Measurements from ENCODE around the gene PSMC4. TPM values are rescaled to one million over a fixed set of nuclear protein-coding genes. Genes with fewer than 3 reads are reported as not detected.
A peak's percentile ranks its signal among the peaks of the same experiment; 100 is the strongest.

Gene PSMC4
- total RNA-seq, 8 experiments from 2014 or later = 86.5 to 155 (median 127) TPM

GRCh38 chr19:39997638-39998216 is 26.8 kb downstream of the PSMC4 start:
- H3K4me1 ChIP-seq (replicated peaks in 1 of 2) = peaks cover 5 to 12% of the 10 kb centered on the region in 2 donors
- peak overlapping the region; percentile 72 to 81 for H3K27ac ChIP-seq
- ATAC-seq (replicated peaks in 6 of 8) = peak in 4 of 8 experiments; percentile 1 to 4 (median 4)
- in situ Hi-C loops (cut with MboI; ENCODE audit: low pct_unique_long_range_greater_than_20kb in 2 of 9, low sequenced_read_pairs in 9 of 9, unreplicated experiment in 9 of 9) = no loop called here
- 50 to 100% (median 95%) methylated on average over 1 to 3 of the region's 5 CpGs; no CpG with 5 or more reads in 2 of the 10 experiments for WGBS, 10 experiments
- H3K4me3 ChIP-seq = peak overlapping the region; percentile 73 to 90 (median 86)

GRCh38 chr19:39998501-39998900 is 27.5 kb downstream of the PSMC4 start:
- no peak for ATAC-seq (replicated peaks in 6 of 8)
- Histone ChIP-seq H3K27ac (no peak overlapping the region), H3K4me3 (no peak overlapping the region), H3K4me1 (replicated peaks in 1 of 2) (peaks cover 5 to 12% of the 10 kb centered on the region in 2 donors)
- in situ Hi-C loops (cut with MboI; ENCODE audit: low pct_unique_long_range_greater_than_20kb in 2 of 9, low sequenced_read_pairs in 9 of 9, unreplicated experiment in 9 of 9) = no loop called here
- 65 to 100% (median 83%) methylated on average over 2 to 4 of the region's 4 CpGs; no CpG with 5 or more reads in 1 of the 10 experiments for WGBS, 10 experiments

GRCh38 chr19:40005691-40006272 is 34.8 kb downstream of the PSMC4 start:
- no peak overlapping the region for H3K27ac ChIP-seq
- H3K4me3 ChIP-seq = no peak overlapping the region
- WGBS, 10 experiments = 20 to 100% (median 78%) methylated on average over 1 to 4 of the region's 4 CpGs; no CpG with 5 or more reads in 1 of the 10 experiments
- ATAC-seq (replicated peaks in 6 of 8) = peak in 3 of 8 experiments; percentile 66 to 91 (median 89)
- in situ Hi-C loops (cut with MboI; ENCODE audit: low pct_unique_long_range_greater_than_20kb in 2 of 9, low sequenced_read_pairs in 9 of 9, unreplicated experiment in 9 of 9) = no loop called here
- H3K4me1 ChIP-seq (replicated peaks in 1 of 2) = no peaks in the 10 kb centered on the region

GRCh38 chr19:40006273-40006691 is 35.3 kb downstream of the PSMC4 start:
- Histone ChIP-seq H3K4me1 (replicated peaks in 1 of 2) (no peaks in the 10 kb centered on the region), H3K27ac (no peak overlapping the region), H3K4me3 (no peak overlapping the region)
- 67 to 100% (median 100%) methylated on average over 1 of the region's 1 CpG; no CpG with 5 or more reads in 5 of the 10 experiments for whole genome bisulfite sequencing, 10 experiments
- peak in 3 of 8 experiments; percentile 18 to 85 (median 81) for ATAC-seq (replicated peaks in 6 of 8)
- in situ Hi-C loops (cut with MboI; ENCODE audit: low pct_unique_long_range_greater_than_20kb in 2 of 9, low sequenced_read_pairs in 9 of 9, unreplicated experiment in 9 of 9) = no loop called here

- no peak for ATAC-seq (replicated peaks in 6 of 8)
- no peak overlapping the region for H3K27ac ChIP-seq
- no peak overlapping the region for H3K4me3 ChIP-seq
- no peaks in the 10 kb centered on the region for H3K4me1 ChIP-seq (replicated peaks in 1 of 2)
- in situ Hi-C loops (cut with MboI; ENCODE audit: low pct_unique_long_range_greater_than_20kb in 2 of 9, low sequenced_read_pairs in 9 of 9, unreplicated experiment in 9 of 9) = no loop called here
Observed at GRCh38 chr19:40009674-40010073, 38.7 kb downstream of the PSMC4 start.

GRCh38 chr19:40013991-40014390 is 43.0 kb downstream of the PSMC4 start:
- 65 to 100% (median 80%) methylated on average over 2 to 4 of the region's 4 CpGs; no CpG with 5 or more reads in 2 of the 10 experiments for WGBS, 10 experiments
- Histone ChIP-seq H3K4me3 (no peak overlapping the region), H3K4me1 (replicated peaks in 1 of 2) (no peaks in the 10 kb centered on the region), H3K27ac (no peak overlapping the region)
- ATAC-seq (replicated peaks in 6 of 8) = no peak
- in situ Hi-C loops (cut with MboI; ENCODE audit: low pct_unique_long_range_greater_than_20kb in 2 of 9, low sequenced_read_pairs in 9 of 9, unreplicated experiment in 9 of 9) = no loop called here

- ATAC-seq (replicated peaks in 6 of 8) = no peak
- in situ Hi-C loops (cut with MboI; ENCODE audit: low pct_unique_long_range_greater_than_20kb in 2 of 9, low sequenced_read_pairs in 9 of 9, unreplicated experiment in 9 of 9) = no loop called here
- WGBS, 10 experiments = 45 to 100% (median 80%) methylated on average over 1 to 3 of the region's 3 CpGs
- Histone ChIP-seq H3K4me1 (replicated peaks in 1 of 2) (no peaks in the 10 kb centered on the region), H3K4me3 (no peak overlapping the region), H3K27ac (no peak overlapping the region)
Observed at GRCh38 chr19:40023969-40024368, 53.0 kb downstream of the PSMC4 start.

- 57 to 100% (median 93%) methylated on average over 1 to 4 of the region's 4 CpGs for WGBS, 10 experiments
- H3K4me3 ChIP-seq = no peak overlapping the region
- H3K4me1 ChIP-seq (replicated peaks in 1 of 2) = no peaks in the 10 kb centered on the region
- ATAC-seq (replicated peaks in 6 of 8) = no peak
- no peak overlapping the region for H3K27ac ChIP-seq
- in situ Hi-C loops (cut with MboI; ENCODE audit: low pct_unique_long_range_greater_than_20kb in 2 of 9, low sequenced_read_pairs in 9 of 9, unreplicated experiment in 9 of 9) = no loop called here
Observed at GRCh38 chr19:40025938-40026596, 55.1 kb downstream of the PSMC4 start.

- ATAC-seq (replicated peaks in 6 of 8) = no peak
- Histone ChIP-seq H3K4me1 (replicated peaks in 1 of 2) (no peaks in the 10 kb centered on the region), H3K27ac (no peak overlapping the region), H3K4me3 (no peak overlapping the region)
- 77 to 100% (median 89%) methylated on average over 2 to 5 of the region's 5 CpGs for WGBS, 10 experiments
- in situ Hi-C loops (cut with MboI; ENCODE audit: low pct_unique_long_range_greater_than_20kb in 2 of 9, low sequenced_read_pairs in 9 of 9, unreplicated experiment in 9 of 9) = no loop called here
Observed at GRCh38 chr19:40026597-40026970, 55.6 kb downstream of the PSMC4 start.

Other genes with a start within 250 kb of the PSMC4 start
- not detected for gene CLC, start 233.1 kb upstream of the PSMC4 start, total RNA-seq
- gene LEUTX, start 192.3 kb upstream of the PSMC4 start, total RNA-seq = 10 to 100 TPM in 1 of 8 experiments, not detected in 7; 34.9 TPM
- 10 to 100 TPM in 7 of 8 experiments, 1 to 10 TPM in 1; 8.9 to 27.3 (median 13.6) TPM for gene DYRK1B, start 137.0 kb upstream of the PSMC4 start, total RNA-seq
- 100 to 1,000 TPM in 4 of 8 experiments, 10 to 100 TPM in 4; 67.4 to 311 (median 110) TPM for gene FBL, start 124.8 kb upstream of the PSMC4 start, total RNA-seq
- gene FCGBP, start 36.5 kb upstream of the PSMC4 start, total RNA-seq = 1 to 10 TPM in 3 of 8 experiments, under 1 TPM in 5; 0.22 to 1.4 (median 0.56) TPM
- gene ZNF546, start 25.9 kb downstream of the PSMC4 start, total RNA-seq = 1 to 10 TPM; 3.7 to 7.9 (median 5.5) TPM
- 10 to 100 TPM; 12.0 to 47.1 (median 22.2) TPM for gene ZNF780B, start 85.1 kb downstream of the PSMC4 start, total RNA-seq
- 10 to 100 TPM; 13.8 to 23.8 (median 15.8) TPM for gene ZNF780A, start 119.8 kb downstream of the PSMC4 start, total RNA-seq
- 10 to 100 TPM in 6 of 8 experiments, 1 to 10 TPM in 2; 4.4 to 22.2 (median 15.9) TPM for gene MAP3K10, start 220.3 kb downstream of the PSMC4 start, total RNA-seq
- gene TTC9B, start 247.2 kb downstream of the PSMC4 start, total RNA-seq = 10 to 100 TPM in 5 of 8 experiments, 1 to 10 TPM in 1, under 1 TPM in 2; 0.45 to 25.6 (median 13.5) TPM

All from motor neuron (in vitro differentiated cells).